GM18907 (cell line): ENCODE measurements around the gene WWOX.

Source experiments
- ATAC-seq: cut with Tn5 transposase; IDR thresholded peaks from one replicate; pipeline ENCODE4 v1.9.1; 2021; ENCODE audit warnings: mild to moderate bottlenecking, moderate library complexity; ENCODE audit not compliant: unreplicated experiment

The WWOX gene

DNA sequence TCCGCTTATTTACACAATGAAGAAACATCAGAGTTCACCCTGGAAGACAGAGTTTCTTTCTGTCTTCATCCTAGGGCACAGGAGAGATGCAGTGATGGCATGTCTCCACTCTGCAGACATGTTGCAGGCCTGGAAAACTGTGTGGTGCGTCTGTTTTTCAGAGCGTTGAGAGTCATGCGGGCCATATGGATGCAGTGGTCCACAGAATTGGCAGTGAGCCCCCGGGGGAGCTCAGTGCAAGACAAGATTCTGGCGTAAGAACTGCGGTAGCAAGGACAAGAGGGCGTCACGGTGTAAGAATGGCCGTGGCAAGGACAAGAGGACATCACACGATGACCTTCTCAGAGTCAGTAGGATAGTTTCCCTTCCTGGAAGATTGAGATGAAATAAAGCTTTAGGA, 847.1 kb downstream of the WWOX start:
- ATAC-seq, result no peak

DNA sequence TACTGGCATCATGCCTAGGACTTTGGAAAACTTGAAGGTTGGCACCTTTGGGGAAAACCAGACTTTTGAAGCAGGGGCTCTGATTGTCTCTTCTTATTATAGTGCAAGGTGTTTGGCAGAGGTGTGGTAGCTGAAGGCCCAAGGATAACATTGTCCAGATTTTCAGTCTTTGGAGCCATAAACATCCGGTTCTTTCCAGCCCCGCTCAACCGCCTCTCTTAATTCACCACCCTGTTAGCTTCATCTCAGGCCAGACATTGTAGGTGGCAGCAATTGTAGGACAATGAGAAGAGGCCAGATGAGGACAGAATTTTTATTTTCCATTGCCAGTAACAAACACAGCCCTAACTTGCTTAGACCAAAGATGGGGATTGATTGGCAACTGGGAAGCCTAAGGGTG, 851.3 kb downstream of the WWOX start:
- no peak for ATAC-seq

DNA sequence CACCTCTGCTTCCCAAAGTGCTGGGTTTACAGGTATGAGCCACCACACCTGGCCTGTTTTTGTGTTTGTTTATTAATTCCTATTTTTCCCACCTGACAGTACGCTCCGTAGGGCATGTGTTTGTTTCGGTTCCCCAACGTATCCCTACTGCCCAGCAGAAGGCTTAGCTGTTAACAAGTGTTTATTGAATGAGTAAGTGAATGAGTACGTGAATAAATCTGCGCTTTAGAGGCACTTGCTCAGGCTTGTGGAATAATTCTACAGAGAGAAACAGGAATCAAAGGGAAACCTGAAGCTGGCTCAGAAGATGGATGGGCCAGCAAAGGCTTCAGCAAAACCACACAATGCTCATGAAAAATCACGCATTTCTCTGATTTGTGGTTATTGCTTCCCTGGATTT, 853.2 kb downstream of the WWOX start:
- ATAC-seq, result no peak

DNA sequence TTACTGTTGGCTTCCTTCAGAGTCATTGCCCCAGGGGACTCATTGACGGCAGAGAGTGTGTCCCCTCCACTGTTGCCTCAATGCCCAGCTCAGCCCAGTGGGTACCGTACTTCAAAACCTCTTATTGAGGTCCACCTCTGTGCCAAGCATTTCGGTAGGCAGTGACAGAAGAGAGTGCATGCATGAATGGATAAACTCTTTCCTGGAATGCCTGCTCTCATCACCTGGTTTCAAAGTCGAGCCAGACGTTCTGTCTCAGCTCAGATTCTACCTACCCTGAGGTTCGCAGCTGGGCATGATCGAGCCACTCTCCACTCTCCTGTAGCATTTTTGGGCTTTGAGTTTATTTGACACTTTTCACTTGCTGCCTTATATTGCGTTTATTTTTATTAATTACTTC, 854.1 kb downstream of the WWOX start:
- ATAC-seq, result no peak

DNA sequence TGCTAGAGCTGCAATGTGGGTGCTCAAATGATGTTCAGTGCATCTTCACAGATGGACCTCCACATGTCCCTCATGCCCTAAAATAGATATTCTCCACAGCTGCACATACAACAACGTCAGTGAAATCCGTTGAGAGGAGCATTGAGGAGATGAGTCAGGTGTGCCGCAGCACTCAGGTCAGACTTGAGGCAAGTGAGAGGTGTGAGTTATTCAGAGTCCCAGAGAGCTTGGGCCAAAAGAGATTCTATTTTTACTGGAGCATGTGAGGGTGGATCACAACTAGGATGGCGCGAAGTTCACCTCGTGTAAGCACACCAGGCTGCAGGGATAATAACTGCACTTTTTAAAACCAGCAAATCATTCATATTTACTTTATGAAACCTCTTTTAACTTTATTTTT, 855.8 kb downstream of the WWOX start:
- no peak for ATAC-seq

DNA sequence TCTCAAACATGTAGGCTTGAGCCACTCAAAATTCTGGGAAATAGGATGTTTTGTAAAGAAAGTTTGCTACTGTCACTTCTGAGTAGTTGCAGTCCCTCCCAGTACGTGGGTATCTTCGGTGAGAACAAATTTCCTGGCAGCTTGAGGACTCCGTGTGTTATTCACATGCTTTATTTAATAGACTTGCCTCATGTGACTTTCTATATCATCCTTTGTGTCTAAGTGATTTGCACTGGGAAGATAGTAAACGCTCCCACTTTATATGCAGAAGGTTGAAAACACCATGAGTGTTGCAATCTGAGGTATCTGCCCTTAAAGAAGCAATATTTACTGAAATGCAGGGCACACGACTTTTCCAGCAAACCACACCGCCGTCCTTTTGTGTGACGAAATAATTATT, 857.4 kb downstream of the WWOX start:
- ATAC-seq, result no peak

DNA sequence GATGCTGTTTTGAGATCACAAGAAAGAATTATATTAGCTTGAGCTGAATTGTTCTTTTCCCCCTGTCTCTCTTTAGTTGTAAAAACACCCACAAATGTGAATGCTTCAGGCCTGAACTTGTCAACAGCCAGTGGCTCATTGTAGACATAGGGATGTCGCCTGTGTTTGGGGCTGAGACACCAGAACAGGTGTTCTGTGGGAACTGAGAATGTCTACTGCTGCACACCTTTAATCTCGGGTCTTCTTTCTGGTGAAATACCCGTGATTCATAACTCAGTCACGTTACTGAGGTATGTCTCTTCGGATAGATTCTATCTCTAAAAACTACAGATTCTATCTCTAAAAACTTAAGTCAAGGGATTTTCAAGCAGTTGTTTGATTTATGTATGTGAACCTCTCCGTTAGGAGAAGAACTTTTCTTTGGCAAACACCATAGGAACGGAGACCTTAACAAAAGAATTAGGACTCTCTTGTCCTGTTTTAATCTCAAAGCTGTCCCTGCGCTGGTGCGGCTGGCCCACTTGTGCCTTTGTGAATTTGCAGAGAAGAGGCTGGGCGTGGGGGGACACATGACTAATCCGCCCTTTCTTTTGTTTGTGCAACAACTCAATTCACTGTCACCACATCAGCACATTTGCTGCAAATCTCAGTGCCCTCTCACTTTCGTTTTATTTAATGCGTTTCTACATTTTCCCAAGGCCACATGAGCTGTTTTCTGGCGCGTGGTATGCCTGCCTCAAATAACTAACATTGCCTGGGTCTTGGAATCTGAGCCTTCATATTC, 858.1 kb downstream of the WWOX start:
- ATAC-seq, result no peak

DNA sequence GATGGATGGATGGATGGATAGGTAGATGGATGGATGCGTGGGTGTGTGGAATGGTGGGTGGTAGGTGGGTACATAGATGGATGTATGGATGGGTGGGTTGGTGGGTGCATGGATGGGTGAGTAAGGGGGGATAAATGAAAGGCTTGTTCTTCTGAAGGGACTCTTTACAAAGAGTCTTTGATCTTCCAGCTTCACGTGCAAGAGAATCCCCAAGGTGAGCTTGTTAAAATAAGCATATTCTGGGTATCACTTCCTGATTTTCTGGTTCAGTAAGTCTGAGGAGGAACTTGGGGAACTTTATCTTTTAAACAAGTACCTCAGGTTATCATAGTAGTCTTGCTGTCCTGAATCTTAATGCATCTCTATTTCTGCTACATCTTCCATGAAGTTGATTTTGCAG, 862.0 kb downstream of the WWOX start:
- peak; percentile 54 for ATAC-seq

DNA sequence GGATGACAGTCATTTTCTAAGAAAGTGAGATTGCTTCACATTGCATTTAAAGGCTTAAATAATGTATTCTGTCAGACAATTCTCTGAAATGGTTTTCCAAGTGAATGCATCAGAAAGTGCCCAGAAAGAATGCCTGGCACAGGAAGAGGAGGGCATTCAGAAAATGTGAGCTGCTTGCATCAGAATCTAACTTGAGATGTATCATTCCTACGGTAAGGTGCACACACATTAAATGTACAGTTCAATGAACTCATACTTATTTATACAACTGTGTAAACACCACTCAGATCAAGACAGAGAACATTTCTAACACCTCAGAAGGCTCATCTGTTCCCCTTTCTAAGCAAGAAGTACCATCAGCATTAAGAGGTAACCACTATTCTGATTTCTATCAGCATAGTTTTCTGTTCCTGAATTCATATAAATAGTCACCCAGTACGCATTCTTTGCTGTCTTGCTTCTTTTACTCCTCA, 863.0 kb downstream of the WWOX start:
- peak; percentile 92 for ATAC-seq

DNA sequence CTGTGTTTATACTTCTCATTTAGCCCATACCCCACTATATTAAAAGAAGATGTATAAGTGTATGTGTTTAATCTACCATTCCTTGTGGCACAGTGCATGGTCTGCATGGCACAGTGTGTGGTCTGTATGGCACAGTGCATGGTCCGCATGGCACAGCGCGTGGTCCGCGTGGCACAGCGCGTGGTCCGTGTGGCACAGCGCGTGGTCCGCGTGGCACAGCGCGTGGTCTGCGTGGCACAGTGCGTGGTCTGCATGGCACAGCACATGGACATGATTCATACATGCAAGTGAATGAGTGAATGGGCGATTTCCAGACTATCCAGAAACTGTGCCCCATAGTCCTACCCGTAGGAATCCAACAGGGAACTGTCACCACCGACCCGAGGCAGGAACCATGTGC, 868.5 kb downstream of the WWOX start:
- no peak for ATAC-seq

DNA sequence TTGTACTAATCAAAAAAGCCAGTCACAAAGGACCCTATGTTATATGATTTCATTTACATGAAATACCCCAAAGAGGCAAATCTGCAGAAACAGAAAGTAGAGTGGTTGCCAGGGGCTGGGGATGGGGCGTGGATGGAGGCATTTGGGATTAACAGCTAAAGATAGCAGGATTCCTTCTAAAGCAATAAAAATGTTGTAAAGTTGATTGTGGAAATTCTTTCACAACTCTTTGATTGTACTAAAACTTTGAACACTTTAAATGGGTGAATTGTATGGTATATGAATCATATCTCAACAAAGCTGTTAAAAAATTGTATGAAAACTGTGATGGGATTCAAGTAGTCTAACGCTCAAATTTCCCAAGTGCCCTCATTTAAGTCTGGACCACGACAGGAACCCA, 870.3 kb downstream of the WWOX start:
- no peak for ATAC-seq

DNA sequence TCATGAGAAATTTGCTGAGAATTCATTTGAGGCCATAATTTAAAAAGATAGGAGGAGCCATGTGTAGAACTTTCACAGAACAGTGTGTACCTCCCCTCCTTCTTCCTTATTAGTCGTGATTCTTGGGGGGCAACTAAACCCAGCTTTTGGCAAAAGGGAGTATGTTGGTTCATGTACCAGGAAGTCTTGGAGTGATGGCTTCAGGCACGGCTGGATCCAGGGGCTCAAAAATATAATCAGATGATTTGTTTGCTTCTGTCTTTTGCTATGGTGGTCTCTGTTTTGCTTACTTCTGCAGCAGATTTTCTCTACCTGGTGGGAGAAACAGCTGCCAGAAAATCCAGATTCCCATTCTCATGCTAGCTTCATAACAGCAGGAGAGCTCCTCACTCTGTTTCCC, 871.2 kb downstream of the WWOX start:
- ATAC-seq, result no peak

DNA sequence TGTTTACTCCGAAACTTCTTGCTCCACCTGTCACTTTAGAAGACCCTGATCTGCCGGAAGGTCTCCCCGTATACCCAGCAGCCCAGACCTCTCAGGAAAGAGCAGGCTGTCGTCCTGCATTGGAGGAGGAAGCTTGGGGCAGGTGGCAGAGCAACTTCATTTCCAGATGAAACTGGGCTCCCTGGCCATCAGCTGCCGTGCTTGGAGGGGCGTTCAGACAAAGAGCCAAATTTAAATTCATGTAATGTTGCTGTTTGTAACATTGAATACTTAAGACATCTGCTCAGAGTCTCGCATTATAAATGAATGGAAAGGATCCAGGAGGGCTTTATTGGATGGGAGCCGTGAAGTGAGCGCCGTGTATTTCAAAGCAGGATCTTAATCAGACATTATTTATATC, 872.6 kb downstream of the WWOX start:
- no peak for ATAC-seq

DNA sequence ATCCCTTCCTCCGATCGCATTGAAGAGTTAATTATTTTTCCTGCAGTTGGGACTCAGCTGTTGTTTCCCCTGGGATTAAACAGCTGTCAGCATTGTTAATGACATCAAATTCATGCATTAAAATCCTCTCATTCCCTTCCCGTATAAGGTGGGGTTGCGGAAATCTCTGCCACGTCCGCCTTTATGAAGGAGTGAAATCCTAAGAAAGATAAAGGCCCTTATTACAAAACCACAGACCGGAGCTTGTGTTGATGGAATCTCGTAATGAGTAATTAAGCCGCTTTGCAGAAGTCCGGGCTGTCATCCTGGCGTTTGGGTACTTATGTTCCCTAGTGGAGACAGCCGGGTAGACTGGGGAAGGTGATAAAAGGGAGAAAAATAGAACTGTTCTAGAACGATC, 873.5 kb downstream of the WWOX start:
- no peak for ATAC-seq

DNA sequence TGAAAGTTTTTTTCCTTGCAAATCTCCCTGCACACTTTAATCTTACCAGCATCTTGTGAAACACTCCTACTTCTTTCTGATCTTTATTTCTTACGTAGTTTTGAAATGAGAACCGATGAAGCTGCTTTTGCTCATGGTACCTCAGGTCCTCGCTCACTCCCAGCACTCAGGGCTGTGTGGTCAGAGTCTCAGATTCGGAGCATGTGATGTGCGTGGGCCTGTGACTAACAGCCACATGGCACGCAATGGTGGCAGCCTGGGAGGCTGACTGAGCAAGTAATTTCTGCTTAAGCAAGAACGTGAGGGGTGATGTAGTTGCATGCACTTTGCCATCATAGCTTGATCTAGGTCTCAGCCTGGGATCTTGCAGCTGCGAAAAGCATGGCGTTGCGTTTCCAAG, 876.8 kb downstream of the WWOX start:
- no peak for ATAC-seq

DNA sequence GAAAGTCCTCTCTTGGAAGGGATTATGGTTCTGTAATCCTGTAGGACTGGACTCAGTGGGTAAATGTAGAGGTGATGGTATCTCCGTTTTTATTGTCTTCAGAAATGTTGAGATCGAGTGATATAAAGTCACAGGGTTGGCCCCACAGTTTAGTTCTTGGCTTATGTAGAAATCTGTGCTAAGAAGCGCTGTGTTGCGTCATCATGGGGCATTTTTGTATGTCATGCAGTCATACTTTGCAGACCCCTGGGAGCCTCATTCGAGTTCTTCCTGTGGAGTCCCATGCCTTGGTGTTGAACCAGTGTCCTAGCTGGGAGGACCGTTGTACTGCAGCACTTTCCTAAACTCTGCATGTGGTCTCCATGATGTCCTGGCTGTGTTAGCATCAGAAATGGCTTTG, 881.4 kb downstream of the WWOX start:
- no peak for ATAC-seq

DNA sequence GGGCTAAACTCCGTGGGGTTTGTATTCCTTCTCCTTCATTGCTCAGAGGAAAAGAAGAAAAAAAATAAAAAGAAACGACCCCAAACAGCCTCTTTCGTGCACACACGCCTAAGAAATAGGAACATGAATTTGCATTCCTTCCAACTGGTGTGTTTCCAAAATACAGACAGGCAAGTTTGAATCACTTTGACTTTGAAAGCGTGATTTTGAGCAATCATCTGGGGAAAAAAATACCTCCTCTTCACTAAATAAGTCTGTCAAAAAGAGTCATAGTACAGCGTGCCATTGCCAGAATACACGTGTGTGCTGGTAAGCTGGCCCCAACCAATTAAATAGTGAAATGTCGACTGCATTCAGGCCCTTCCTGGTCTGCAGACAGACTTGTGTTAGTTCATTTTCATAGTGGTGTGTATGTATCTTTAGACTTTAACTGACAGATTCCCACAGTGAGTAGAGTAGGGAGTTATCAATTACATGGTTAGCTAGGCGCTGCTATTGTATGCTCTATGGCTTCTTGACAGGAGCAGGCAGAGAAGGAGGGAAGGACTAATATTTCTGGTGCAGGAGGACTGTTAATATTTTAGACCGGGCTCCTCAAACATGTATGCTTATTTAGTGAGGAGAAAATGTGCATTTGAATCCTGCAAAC, 882.8 kb downstream of the WWOX start:
- no peak for ATAC-seq

DNA sequence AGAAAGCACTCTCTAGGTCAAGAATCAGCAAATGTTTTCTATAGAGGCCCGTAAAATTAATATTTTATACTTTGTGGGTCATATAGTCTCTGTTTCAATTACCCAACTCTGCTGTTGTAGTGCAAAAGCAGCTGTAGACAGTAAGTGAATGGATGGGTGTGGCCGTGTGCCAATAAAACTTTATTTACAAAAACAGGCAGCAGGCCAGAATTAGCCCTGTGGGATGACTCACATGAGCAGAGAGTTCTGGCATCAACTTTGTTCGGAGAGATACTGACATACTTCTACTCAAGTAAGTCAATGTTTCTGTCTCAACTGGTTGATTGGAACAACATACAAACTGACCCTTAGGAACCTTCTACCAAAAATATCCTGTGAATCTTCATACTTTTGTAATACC, 884.9 kb downstream of the WWOX start:
- no peak for ATAC-seq

DNA sequence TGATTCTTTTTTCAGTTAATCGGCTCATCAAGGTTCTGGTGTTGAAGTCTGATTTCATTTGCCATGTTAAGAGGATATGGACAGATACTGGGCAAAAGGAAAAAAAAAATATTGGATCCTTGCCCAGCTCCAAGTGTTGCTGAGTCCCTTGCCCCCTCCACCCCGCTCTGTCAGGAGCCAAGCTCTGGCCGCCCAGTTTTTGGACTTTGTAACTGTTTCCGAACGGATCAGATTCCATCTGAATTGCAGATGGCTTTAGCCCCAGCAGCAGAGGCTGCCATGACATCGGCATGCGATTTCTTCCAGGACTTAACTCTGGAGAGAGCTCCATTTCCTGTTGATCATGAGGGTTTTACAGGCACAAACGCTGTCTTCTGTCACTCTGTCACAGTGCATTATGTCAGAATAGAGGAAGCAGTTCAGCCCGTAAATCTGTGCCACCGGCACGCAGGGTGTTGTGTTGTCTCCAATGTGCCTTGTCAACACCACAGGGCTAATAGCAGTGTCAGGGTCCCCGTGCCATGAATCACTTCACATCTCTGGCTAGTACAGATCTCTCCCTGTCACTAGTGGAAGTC, 885.5 kb downstream of the WWOX start:
- no peak for ATAC-seq

DNA sequence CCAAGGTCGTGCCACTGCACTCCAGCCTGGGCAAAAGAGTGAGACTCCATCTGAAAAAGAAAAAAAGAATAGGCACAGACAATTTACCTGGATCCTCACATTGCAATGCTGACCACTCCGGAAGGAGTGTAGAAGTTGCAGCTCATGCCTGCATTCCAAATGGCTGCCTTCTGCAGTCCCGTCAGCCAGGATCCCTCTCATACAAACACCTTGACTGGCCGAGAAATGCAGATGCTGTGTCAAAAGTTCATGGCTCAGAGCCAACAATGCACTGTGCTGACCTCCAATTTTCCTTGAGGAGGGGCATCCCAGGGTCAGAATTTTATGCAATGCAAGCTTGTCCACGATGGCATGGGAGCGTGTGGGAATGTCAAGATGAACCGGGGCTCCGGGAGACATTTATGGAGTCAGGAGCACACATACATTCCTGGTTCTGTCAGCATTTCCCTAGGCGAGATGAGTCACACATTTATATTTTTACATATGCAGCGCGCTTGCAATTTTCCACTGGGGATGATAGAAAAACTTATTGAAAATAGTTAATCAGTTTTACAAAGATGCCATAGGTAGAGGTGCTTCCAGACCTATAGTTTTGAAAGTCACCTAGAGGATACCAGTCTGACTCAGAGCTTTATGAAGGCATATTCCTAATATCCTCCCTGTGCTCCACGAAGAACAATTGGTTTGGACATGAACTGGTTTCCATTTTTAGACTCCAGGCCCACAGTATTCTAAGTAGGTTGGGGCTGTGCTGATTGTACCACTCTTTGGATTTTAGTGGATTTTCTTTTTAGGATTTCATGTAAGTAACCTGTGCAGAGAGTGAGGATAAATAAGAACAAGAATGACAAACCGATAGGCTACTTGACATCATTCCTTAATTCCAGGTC, 886.5 kb downstream of the WWOX start:
- no peak for ATAC-seq

DNA sequence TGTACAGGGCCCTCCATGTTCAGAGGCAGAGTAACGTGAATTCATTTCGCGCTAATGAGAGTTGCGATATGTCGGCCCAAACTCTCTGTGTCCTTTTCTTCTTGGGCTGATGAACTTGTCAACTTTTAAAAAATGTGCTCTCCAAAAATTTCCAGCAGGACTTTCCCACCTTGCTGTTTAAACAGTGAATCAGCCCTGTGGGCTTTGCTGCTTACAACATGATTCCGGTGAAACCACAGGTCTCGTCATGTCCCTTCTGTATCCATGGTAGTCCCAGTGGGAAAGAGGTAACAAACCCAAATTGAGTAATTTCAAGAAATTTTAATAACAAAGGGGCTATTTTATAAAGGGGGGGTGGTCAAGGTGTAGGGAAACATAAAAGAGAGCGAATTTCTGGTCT, 888.2 kb downstream of the WWOX start:
- ATAC-seq, result no peak
